ENCODE results near the gene KCNK6. TPM values are rescaled to one million over a fixed set of nuclear protein-coding genes. Genes with fewer than 3 reads are reported as not detected.

The KCNK6 gene
- total and polyA plus RNA-seq, 4 donors, result 3.0 to 10.8 (median 8.5) TPM

DNA sequence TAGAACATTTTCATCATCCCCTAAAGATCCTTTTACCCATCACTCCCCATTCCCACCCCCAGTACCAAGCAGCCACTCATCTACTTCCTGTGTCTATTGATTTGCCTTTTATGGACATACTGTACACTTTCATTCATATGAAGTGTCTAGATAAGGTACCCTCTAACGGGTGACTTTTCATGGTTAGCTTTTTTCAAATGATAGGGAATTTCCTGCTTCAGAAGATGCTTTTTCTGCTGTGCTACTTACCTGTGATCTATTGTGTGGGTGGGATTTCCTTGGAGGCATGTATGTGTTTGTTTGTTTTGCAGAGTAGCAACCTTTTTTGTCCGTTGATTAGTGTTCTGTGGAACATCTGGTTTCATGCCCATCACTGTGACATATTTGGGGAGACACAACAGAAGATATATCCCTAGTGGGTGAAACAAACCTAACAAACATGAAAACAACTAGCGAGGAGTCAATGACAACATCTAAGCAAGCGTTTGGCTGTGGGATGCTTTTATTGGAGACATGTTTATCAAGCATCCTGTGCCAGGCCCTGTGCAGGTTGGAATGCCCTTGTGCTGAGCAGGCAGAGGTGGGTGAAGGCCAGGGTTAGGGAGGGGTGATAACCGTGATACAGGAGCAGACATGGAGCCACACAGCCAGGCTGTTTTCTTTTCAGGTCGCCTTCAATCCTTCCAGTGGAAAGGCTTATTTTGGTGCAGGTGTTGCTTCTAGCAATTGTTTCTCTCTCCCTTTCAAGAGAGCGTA lies 37.7 kb upstream of the KCNK6 start:
- no peak for ATAC-seq (ENCODE audit: insufficient read depth, low FRiP score)
- DNase-seq, result no peak
- Histone ChIP-seq H3K27ac (ENCODE audit: low read depth in 1 of 2, low read length in 1 of 2) (peak overlapping the region in 1 of 2 donors; percentile 65), H3K36me3 (ENCODE audit: control insufficient read depth in 4 of 4, insufficient read depth in 4 of 4, low read length in 4 of 4) (peaks cover 0 to 7% (median 0%) of the 10 kb centered on the region in 4 donors), H3K4me3 (no peak overlapping the region), H3K4me1 (ENCODE audit: control insufficient read depth in 5 of 5, insufficient read depth in 5 of 5, low read length in 5 of 5) (peaks cover 6 to 26% (median 23%) of the 10 kb centered on the region in 5 donors), H3K27me3 (ENCODE audit: control insufficient read depth in 3 of 3, insufficient read depth in 3 of 3, low read length in 2 of 3) (no peaks in the 10 kb centered on the region), H3K9ac (ENCODE audit: insufficient read depth in 1 of 2, low read length in 2 of 2) (no peak overlapping the region), H3K9me3 (ENCODE audit: control insufficient read depth in 4 of 4, insufficient read depth in 3 of 4, low read length in 3 of 4) (no peaks in the 10 kb centered on the region)
- WGBS, 2 donors, result 69 to 82% methylated on average over 7 of the region's 7 CpGs
- TF ChIP-seq, protein P1, sequence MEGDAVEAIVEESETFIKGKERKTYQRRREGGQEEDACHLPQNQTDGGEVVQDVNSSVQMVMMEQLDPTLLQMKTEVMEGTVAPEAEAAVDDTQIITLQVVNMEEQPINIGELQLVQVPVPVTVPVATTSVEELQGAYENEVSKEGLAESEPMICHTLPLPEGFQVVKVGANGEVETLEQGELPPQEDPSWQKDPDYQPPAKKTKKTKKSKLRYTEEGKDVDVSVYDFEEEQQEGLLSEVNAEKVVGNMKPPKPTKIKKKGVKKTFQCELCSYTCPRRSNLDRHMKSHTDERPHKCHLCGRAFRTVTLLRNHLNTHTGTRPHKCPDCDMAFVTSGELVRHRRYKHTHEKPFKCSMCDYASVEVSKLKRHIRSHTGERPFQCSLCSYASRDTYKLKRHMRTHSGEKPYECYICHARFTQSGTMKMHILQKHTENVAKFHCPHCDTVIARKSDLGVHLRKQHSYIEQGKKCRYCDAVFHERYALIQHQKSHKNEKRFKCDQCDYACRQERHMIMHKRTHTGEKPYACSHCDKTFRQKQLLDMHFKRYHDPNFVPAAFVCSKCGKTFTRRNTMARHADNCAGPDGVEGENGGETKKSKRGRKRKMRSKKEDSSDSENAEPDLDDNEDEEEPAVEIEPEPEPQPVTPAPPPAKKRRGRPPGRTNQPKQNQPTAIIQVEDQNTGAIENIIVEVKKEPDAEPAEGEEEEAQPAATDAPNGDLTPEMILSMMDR (IDR thresholded peaks at IDR 0.05; ENCODE audit: control extremely low read depth, extremely low read depth), result no peak

DNA sequence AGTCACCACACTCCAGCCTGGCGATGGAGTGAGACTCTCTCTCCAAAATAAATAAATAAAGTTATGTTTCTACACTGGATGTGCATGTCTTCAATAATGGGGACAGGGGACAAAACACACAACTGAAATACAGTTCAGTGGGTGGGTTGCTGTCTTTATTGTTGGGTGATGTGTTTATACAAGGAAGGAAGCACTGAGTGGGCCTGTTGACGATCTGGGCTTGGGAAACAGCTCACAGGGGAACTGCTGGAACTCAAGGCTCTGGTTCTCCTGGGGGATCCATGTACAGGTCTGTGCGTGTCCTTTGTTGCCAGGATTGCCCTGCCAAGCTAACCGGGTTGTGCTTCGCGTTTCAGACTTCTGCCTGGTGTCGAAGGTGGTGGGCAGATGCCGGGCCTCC lies 36.4 kb upstream of the KCNK6 start:
- 79 to 80% methylated on average over 8 of the region's 8 CpGs for WGBS, 2 donors
- H3K27ac ChIP-seq (ENCODE audit: low read depth in 1 of 2, low read length in 1 of 2), result peak overlapping the region in 1 of 2 donors; percentile 52
- no peak overlapping the region for H3K9ac ChIP-seq (ENCODE audit: insufficient read depth in 1 of 2, low read length in 2 of 2)
- no peaks in the 10 kb centered on the region for H3K27me3 ChIP-seq (ENCODE audit: control insufficient read depth in 3 of 3, insufficient read depth in 3 of 3, low read length in 2 of 3)
- peaks cover 0 to 8% (median 0%) of the 10 kb centered on the region in 4 donors for H3K36me3 ChIP-seq (ENCODE audit: control insufficient read depth in 4 of 4, insufficient read depth in 4 of 4, low read length in 4 of 4)
- H3K9me3 ChIP-seq (ENCODE audit: control insufficient read depth in 4 of 4, insufficient read depth in 3 of 4, low read length in 3 of 4), result no peaks in the 10 kb centered on the region
- peaks cover 0 to 17% (median 14%) of the 10 kb centered on the region in 5 donors for H3K4me1 ChIP-seq (ENCODE audit: control insufficient read depth in 5 of 5, insufficient read depth in 5 of 5, low read length in 5 of 5)
- ATAC-seq (ENCODE audit: insufficient read depth, low FRiP score) (no peak), DNase-seq (no peak)
- no peak overlapping the region for H3K4me3 ChIP-seq
- TF ChIP-seq, protein P1 (IDR thresholded peaks at IDR 0.05; ENCODE audit: control extremely low read depth, extremely low read depth), result no peak

DNA sequence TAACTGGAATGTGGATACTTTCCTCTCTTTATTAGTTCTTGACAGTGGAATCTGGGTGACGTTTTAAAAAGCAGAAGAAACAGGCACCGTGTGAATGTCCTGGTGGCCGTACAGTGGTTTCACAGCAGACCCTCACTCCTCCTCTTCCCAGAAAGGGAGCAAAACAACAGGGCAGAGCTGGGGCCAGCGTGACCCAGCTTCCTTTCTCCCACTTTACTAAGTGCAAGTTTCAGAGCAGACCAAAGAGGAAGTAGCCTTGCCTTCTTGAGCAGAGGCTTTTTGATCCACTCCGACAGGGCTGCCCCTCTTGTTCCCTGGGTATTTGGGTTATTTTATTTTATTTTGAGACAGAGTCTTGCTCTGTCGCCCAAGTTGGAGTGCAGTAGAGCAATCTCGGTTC lies 35.2 kb upstream of the KCNK6 start:
- Histone ChIP-seq H3K27me3 (ENCODE audit: control insufficient read depth in 3 of 3, insufficient read depth in 3 of 3, low read length in 2 of 3) (no peaks in the 10 kb centered on the region), H3K4me1 (ENCODE audit: control insufficient read depth in 5 of 5, insufficient read depth in 5 of 5, low read length in 5 of 5) (peaks cover 0 to 19% (median 4%) of the 10 kb centered on the region in 5 donors), H3K4me3 (no peak overlapping the region), H3K9ac (ENCODE audit: insufficient read depth in 1 of 2, low read length in 2 of 2) (no peak overlapping the region), H3K9me3 (ENCODE audit: control insufficient read depth in 4 of 4, insufficient read depth in 3 of 4, low read length in 3 of 4) (no peaks in the 10 kb centered on the region), H3K36me3 (ENCODE audit: control insufficient read depth in 4 of 4, insufficient read depth in 4 of 4, low read length in 4 of 4) (peaks cover 0 to 8% (median 0%) of the 10 kb centered on the region in 4 donors), H3K27ac (ENCODE audit: low read depth in 1 of 2, low read length in 1 of 2) (no peak overlapping the region)
- ATAC-seq (ENCODE audit: insufficient read depth, low FRiP score), result peak; percentile 29
- DNase-seq, result peak in 1 of 3 donors; percentile 20
- TF ChIP-seq, protein P1 (IDR thresholded peaks at IDR 0.05; ENCODE audit: control extremely low read depth, extremely low read depth), result no peak
- 27 to 46% methylated on average over 7 of the region's 7 CpGs for WGBS, 2 donors

Measured in lung (tissue), 12 donors.